HEK293T (cell line): ENCODE data around the gene TSPAN16.
"Not testable (repeated sequence)": the region's sequence is repeated elsewhere in the genome, so short reads cannot be mapped to it uniquely, and the experiment has no call there.

ENCODE experiments used
- CTCF ChIA-PET: fragments of 350-600 bp; formaldehyde crosslinking; extraction: SDS; loops from one replicate; lab custom pipeline; 2021; ENCODE audit warnings: antibody characterized with exemption, inconsistent platforms; lab: Yijun Ruan, JAX
- POLR2A ChIA-PET: fragments of 350-600 bp; formaldehyde crosslinking; extraction: SDS; loops from one replicate; lab custom pipeline; 2020; ENCODE audit warnings: antibody characterized with exemption, inconsistent platforms; lab: Yijun Ruan, JAX
- DNase-seq: peaks from one replicate; pipeline ENCODE4 v3.0.0; 2012; ENCODE audit warnings: mixed read lengths; ENCODE audit errors: extremely low spot score
- ARNT ChIP-seq: fragments of 450-650 bp; IDR thresholded peaks from 2 replicates; pipeline ENCODE4 v1.6.1; 2017; ENCODE audit warnings: mild to moderate bottlenecking
- BHLHE40 ChIP-seq: fragments of 450-650 bp; IDR thresholded peaks from 2 replicates; pipeline ENCODE4 v1.6.1; 2016; ENCODE audit warnings: mild to moderate bottlenecking, moderate library complexity, borderline replicate concordance
- CTBP1 ChIP-seq: fragments of 450-650 bp; IDR thresholded peaks from 2 replicates; pipeline ENCODE4 v1.6.1; 2016; ENCODE audit warnings: borderline replicate concordance
- ELF4 ChIP-seq: fragments of 450-650 bp; IDR thresholded peaks from 2 replicates; pipeline ENCODE4 v1.6.1; 2017; ENCODE audit warnings: antibody characterized with exemption
- FOXA1 ChIP-seq: fragments of 450-650 bp; IDR thresholded peaks from 2 replicates; pipeline ENCODE4 v1.6.1; 2016; ENCODE audit warnings: mild to moderate bottlenecking
- FOXK2 ChIP-seq: fragments of 450-650 bp; IDR thresholded peaks from 2 replicates; pipeline ENCODE4 v1.6.1; 2016; ENCODE audit warnings: mild to moderate bottlenecking
- FOXM1 ChIP-seq: fragments of 450-650 bp; IDR thresholded peaks from 2 replicates; pipeline ENCODE4 v1.6.1; 2017; ENCODE audit warnings: mild to moderate bottlenecking, borderline replicate concordance
- HDGF ChIP-seq: fragments of 450-650 bp; IDR thresholded peaks from 2 replicates; pipeline ENCODE4 v1.6.1; 2017; ENCODE audit warnings: antibody characterized with exemption, borderline replicate concordance
- L3MBTL2 ChIP-seq: fragments of 450-650 bp; conservative IDR thresholded peaks from 2 replicates; pipeline ENCODE4 v1.6.1; 2016; ENCODE audit warnings: mild to moderate bottlenecking
- LEF1 ChIP-seq: fragments of 450-650 bp; IDR thresholded peaks from 2 replicates; pipeline ENCODE4 v1.6.1; 2017; ENCODE audit warnings: mild to moderate bottlenecking, borderline replicate concordance
- NFRKB ChIP-seq: fragments of 450-650 bp; IDR thresholded peaks from 2 replicates; pipeline ENCODE4 v1.6.1; 2016; ENCODE audit warnings: mild to moderate bottlenecking, moderate library complexity
- PKNOX1 ChIP-seq: fragments of 450-650 bp; IDR thresholded peaks from 2 replicates; pipeline ENCODE4 v1.6.1; 2016
- SP1 ChIP-seq: fragments of 450-650 bp; IDR thresholded peaks from 2 replicates; pipeline ENCODE4 v1.6.1; 2017
- SUZ12 ChIP-seq: fragments of 450-650 bp; IDR thresholded peaks from 2 replicates; pipeline ENCODE4 v1.6.1; 2016; ENCODE audit warnings: mild to moderate bottlenecking
- TARDBP ChIP-seq: fragments of 450-650 bp; IDR thresholded peaks from 2 replicates; pipeline ENCODE4 v1.6.1; 2016
- ZNF384 ChIP-seq: fragments of 450-650 bp; IDR thresholded peaks from 2 replicates; pipeline ENCODE4 v1.6.1; 2016

TSPAN16 gene

GRCh38 chr19:11339254-11340098 lies 43.5 kb downstream of the TSPAN16 start, which contains the start of gene RAB3D:
RAB3D (minus strand) TSS chr19:11339657; CDS start chr19:11337399, 2,258 bp downstream.
- POLR2A ChIA-PET: interaction anchor here (1.0 to 1.3 kb wide), 4 partner anchors 15 to 42 kb away, joined by 4 to 6 read pairs (median 4); partner anchors contain the start of gene SWSAP1
- CTCF ChIA-PET: no interaction called here
- DNase-seq: peak; percentile 94
- TF ChIP-seq ZNF384: no peak
- no peak for TF ChIP-seq LEF1
- no peak for TF ChIP-seq TARDBP

- POLR2A ChIA-PET: interaction anchor here (1.0 to 1.1 kb wide), 3 partner anchors 35 to 41 kb away, joined by 4 to 6 read pairs (median 5); partner anchors contain the start of gene SWSAP1
- CTCF ChIA-PET, DNase-seq: not testable (repeated sequence)
Measured at GRCh38 chr19:11340099-11340467, 44.1 kb downstream of the TSPAN16 start.

- ChIA-PET POLR2A (interaction anchor here (2.6 kb wide), 1 partner anchor 33 kb away, joined by 16 read pairs; the partner anchor contains the start of gene SWSAP1), CTCF (no interaction called here)
- TF ChIP-seq FOXK2 (no peak), SP1 (no peak), FOXM1 (no peak), ARNT (no peak), TARDBP (no peak)
- DNase-seq: no peak
Measured at GRCh38 chr19:11342429-11342828, 46.5 kb downstream of the TSPAN16 start.

GRCh38 chr19:11345122-11345803 lies 49.3 kb downstream of the TSPAN16 start:
- CTCF ChIA-PET: interaction anchor here (0.7 to 1.9 kb wide), 4 partner anchors 33 to 89 kb away, joined by 3 to 7 read pairs (median 4); partner anchors contain the start of gene ODAD3
- POLR2A ChIA-PET: interaction anchor here (0.9 to 3.3 kb wide), 5 partner anchors 12 to 51 kb away, joined by 3 to 20 read pairs (median 8); partner anchors contain the start of gene SWSAP1
- no peak for TF ChIP-seq PKNOX1
- no peak for TF ChIP-seq FOXK2
- TF ChIP-seq HDGF: no peak
- no peak for TF ChIP-seq NFRKB
- TF ChIP-seq FOXM1: no peak
- no peak for TF ChIP-seq ELF4
- TF ChIP-seq LEF1: no peak
- TF ChIP-seq BHLHE40: no peak
- TF ChIP-seq TARDBP: no peak
- TF ChIP-seq SUZ12: no peak
- TF ChIP-seq SP1: no peak
- no peak for DNase-seq

- CTCF ChIA-PET: interaction anchor here (0.9 to 1.9 kb wide), 3 partner anchors 35 to 88 kb away, joined by 3 to 7 read pairs (median 3); partner anchors contain the start of gene ODAD3
- POLR2A ChIA-PET: interaction anchor here (0.6 to 3.3 kb wide), 11 partner anchors 11 to 52 kb away, joined by 3 to 20 read pairs (median 5); partner anchors contain the start of genes EPOR and SWSAP1
- peak; percentile 91 for DNase-seq
- no peak for TF ChIP-seq FOXK2
- TF ChIP-seq L3MBTL2: peak; percentile 84
- TF ChIP-seq SP1: peak; percentile 62
- TF ChIP-seq ELF4: no peak
- no peak for TF ChIP-seq BHLHE40
- no peak for TF ChIP-seq FOXA1
- TF ChIP-seq FOXM1: no peak
- TF ChIP-seq PKNOX1: peak; percentile 90
- 0 out of 2 replicates have a peak, but pooled peaks have one; percentile 15 for TF ChIP-seq TARDBP
- TF ChIP-seq LEF1: no peak
- no peak for TF ChIP-seq ZNF384
- TF ChIP-seq SUZ12: no peak
- no peak for TF ChIP-seq NFRKB
- TF ChIP-seq ARNT: no peak
- no peak for TF ChIP-seq HDGF
- TF ChIP-seq CTBP1: no peak
Measured at GRCh38 chr19:11346104-11346940, 50.4 kb downstream of the TSPAN16 start, which contains the start of the genes CCDC159 and TMEM205. CCDC159 (plus strand) TSS chr19:11346519; CDS start chr19:11346607, 88 bp downstream. TMEM205 (minus strand) TSS chr19:11346268; CDS start chr19:11345619, 649 bp downstream.
